DOHH2 (cell line): Measurements from ENCODE around the gene HLF.

Experiments used
- EZH2phosphoT487 ChIP-seq: fragments of 200-600 bp; sonication (generic); IDR thresholded peaks from 2 replicates; pipeline ENCODE4 v1.6.1; 2017; ENCODE audit warnings: borderline replicate concordance, mild to moderate bottlenecking, antibody characterized with exemption, low read length, moderate library complexity, mixed read lengths
- TF ChIP-seq, protein P1 (sequence below): fragments of 200-600 bp; sonication (generic); IDR thresholded peaks from one replicate; pipeline ENCODE4 v1.5.1; 2014; ENCODE audit warnings: antibody characterized with exemption, mild to moderate bottlenecking, low read depth, low read length; ENCODE audit not compliant: poor library complexity, severe bottlenecking

DNA sequence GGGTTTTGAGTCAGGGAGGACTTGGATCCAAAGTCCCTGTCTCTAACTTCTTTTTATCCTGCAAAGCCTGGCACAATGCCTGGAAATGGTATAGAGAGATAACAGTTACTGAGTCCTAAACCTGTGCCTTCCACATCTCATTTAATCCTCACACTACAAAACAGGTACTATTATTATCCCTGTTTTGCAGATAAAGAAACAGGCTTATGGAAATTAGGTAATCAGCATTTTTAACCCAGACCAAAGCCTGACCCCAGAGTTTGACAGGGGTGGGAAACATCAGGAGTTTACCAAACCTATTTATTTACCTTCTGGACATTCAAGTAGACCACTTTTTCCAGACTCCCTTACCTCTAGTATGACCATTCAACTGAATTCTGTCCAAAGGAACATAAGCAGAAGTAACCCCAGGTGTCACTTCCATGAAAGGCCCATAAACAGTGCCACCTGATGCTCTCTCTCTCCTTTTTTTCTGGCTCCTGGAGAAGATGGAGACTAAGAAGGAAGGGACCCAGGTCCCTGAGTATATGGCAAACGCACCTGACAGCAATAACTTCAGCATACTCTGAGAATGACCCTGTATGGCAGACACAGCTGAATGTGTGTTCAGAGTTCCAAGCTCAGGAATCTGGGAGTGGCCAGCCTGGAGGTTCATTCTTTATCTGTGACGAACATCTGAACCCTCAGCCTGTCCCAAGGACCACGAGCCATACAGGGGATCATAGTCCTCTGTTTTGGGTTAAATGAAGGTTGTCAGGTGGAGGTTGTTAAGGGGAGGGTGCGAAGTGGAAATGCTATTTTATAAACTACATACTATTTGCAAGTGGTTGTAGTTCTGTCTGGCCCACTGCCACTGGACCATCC is 62.7 kb downstream of the HLF start:
- TF ChIP-seq, protein P1, sequence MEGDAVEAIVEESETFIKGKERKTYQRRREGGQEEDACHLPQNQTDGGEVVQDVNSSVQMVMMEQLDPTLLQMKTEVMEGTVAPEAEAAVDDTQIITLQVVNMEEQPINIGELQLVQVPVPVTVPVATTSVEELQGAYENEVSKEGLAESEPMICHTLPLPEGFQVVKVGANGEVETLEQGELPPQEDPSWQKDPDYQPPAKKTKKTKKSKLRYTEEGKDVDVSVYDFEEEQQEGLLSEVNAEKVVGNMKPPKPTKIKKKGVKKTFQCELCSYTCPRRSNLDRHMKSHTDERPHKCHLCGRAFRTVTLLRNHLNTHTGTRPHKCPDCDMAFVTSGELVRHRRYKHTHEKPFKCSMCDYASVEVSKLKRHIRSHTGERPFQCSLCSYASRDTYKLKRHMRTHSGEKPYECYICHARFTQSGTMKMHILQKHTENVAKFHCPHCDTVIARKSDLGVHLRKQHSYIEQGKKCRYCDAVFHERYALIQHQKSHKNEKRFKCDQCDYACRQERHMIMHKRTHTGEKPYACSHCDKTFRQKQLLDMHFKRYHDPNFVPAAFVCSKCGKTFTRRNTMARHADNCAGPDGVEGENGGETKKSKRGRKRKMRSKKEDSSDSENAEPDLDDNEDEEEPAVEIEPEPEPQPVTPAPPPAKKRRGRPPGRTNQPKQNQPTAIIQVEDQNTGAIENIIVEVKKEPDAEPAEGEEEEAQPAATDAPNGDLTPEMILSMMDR, result no peak
- no peak for TF ChIP-seq EZH2phosphoT487
